Keratinocyte (primary cell): ENCODE measurements around the gene FMN1.

ENCODE experiments used
- EZH2 ChIP-seq: IDR thresholded peaks from one replicate; pipeline ENCODE4 v1.6.1; 2012; ENCODE audit warnings: inconsistent platforms, mild to moderate bottlenecking, low read length, moderate library complexity
- TF ChIP-seq, protein P1 (sequence below), 3 experiments: IDR thresholded peaks in 1 of 3; conservative IDR thresholded peaks in 1 of 3; optimal IDR thresholded peaks in 1 of 3; 2 replicates in 2 of 3; 3 replicates in 1 of 3; pipeline versions ENCODE3 to v1.5.1; 2011; ENCODE audit warnings: low read length in 3 of 3, mild to moderate bottlenecking in 3 of 3, moderate library complexity in 2 of 3, control low read depth in 1 of 3, inconsistent platforms in 1 of 3; ENCODE audit not compliant: insufficient read depth in 2 of 3; ENCODE audit errors: extremely low read depth in 1 of 3

- TF ChIP-seq, protein P1, sequence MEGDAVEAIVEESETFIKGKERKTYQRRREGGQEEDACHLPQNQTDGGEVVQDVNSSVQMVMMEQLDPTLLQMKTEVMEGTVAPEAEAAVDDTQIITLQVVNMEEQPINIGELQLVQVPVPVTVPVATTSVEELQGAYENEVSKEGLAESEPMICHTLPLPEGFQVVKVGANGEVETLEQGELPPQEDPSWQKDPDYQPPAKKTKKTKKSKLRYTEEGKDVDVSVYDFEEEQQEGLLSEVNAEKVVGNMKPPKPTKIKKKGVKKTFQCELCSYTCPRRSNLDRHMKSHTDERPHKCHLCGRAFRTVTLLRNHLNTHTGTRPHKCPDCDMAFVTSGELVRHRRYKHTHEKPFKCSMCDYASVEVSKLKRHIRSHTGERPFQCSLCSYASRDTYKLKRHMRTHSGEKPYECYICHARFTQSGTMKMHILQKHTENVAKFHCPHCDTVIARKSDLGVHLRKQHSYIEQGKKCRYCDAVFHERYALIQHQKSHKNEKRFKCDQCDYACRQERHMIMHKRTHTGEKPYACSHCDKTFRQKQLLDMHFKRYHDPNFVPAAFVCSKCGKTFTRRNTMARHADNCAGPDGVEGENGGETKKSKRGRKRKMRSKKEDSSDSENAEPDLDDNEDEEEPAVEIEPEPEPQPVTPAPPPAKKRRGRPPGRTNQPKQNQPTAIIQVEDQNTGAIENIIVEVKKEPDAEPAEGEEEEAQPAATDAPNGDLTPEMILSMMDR (optimal IDR thresholded peaks at IDR 0.05 in 1 of 3, IDR thresholded peaks at IDR 0.05 in 1 of 3, conservative IDR thresholded peaks at IDR 0.05 in 1 of 3; ENCODE audit: extremely low read depth in 1 of 3, insufficient read depth in 2 of 3, low read length in 3 of 3): no peak
- no peak for TF ChIP-seq EZH2
Observed at GRCh38 chr15:32852017-32852416, 342.5 kb downstream of the FMN1 start.
